ENCODE measurements around the gene KRT25.

Gene KRT25, protein sequence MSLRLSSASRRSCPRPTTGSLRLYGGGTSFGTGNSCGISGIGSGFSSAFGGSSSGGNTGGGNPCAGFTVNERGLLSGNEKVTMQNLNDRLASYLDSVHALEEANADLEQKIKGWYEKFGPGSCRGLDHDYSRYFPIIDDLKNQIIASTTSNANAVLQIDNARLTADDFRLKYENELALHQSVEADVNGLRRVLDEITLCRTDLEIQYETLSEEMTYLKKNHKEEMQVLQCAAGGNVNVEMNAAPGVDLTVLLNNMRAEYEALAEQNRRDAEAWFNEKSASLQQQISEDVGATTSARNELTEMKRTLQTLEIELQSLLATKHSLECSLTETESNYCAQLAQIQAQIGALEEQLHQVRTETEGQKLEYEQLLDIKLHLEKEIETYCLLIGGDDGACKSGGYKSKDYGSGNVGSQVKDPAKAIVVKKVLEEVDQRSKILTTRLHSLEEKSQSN

DNA sequence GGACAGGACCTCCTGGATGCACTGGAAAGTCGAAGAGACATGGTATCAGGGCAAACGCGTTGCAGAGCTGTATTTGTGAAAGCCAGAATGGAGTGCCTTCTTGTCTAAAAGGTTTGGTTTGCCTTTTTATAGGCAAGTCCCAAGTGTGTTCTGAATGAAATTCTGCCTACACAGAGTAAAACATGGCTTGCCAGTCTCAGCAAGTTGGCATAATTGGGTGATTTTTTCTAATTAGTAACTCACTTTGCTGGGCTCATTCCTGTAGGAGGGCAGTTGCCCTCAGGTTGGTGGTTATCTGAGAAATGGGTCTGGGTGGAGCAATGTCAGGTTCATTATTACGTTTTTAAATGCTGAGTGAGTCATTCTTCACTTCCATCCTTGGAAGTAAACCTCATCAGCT is at the start of gene KRT25:
KRT25 (minus strand) TSS at position 101 of the 400 bp plus-strand sequence; CDS start at position 41, 60 bp downstream.
- H3K4me3 ChIP-seq (replicated peaks; ENCODE audit: low read depth, low read length) = no peak within 1 kb of the TSS
- no peak for DNase-seq (ENCODE audit: extremely low read depth, low read depth)
- TF ChIP-seq, protein P1, sequence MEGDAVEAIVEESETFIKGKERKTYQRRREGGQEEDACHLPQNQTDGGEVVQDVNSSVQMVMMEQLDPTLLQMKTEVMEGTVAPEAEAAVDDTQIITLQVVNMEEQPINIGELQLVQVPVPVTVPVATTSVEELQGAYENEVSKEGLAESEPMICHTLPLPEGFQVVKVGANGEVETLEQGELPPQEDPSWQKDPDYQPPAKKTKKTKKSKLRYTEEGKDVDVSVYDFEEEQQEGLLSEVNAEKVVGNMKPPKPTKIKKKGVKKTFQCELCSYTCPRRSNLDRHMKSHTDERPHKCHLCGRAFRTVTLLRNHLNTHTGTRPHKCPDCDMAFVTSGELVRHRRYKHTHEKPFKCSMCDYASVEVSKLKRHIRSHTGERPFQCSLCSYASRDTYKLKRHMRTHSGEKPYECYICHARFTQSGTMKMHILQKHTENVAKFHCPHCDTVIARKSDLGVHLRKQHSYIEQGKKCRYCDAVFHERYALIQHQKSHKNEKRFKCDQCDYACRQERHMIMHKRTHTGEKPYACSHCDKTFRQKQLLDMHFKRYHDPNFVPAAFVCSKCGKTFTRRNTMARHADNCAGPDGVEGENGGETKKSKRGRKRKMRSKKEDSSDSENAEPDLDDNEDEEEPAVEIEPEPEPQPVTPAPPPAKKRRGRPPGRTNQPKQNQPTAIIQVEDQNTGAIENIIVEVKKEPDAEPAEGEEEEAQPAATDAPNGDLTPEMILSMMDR (IDR thresholded peaks at IDR 0.05; ENCODE audit: low read depth, low read length, missing control alignments) = no peak

DNA sequence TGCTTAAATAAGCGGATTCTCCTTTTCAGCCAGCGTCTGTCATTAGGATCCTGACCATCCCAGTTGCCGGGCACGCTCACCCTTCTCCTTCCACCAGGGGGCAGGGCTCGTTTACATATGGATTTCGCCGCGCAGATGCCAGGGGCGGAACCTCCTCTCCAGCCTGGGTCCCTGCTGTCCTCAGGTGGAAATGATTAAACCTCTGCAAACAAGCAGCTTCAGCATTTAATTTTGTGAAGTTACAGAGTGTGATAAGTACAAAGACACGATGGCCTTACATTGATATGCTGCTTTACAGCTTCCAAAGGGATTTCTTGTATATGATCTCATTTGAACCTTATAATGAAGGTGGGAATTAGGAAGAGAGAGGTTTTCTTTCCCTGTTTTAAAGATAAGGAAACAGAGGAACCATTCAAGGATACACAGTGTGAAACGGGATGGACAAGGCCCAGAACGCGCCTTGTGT is 48.5 kb upstream of the KRT25 start:
- no peak overlapping the region for H3K4me3 ChIP-seq (replicated peaks; ENCODE audit: low read depth, low read length)
- DNase-seq (ENCODE audit: extremely low read depth, low read depth) = peak; percentile 63
- TF ChIP-seq, protein P1 (IDR thresholded peaks at IDR 0.05; ENCODE audit: low read depth, low read length, missing control alignments) = peak; percentile 94

DNA sequence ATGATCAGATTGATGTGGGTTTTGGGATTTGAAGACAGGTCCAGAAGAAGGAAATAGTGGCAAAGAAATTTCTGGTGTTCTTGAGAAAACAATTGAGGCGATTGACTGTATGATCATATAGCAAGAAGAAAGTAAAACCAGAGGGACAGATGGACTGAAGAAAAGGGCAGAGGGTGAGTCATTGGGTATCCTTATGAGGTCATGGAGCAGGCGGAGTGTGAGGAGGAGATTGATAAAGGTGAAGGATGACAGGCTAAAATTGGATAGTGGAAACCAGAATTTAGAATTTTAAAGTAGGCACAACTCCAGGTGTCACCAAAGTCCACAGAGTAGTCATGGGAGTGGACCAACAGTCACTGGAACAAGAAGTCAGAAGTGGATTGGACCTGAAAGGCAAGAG is 46.0 kb upstream of the KRT25 start:
- DNase-seq (ENCODE audit: extremely low read depth, low read depth) = no peak
- TF ChIP-seq, protein P1 (IDR thresholded peaks at IDR 0.05; ENCODE audit: low read depth, low read length, missing control alignments) = no peak
- no peak overlapping the region for H3K4me3 ChIP-seq (replicated peaks; ENCODE audit: low read depth, low read length)

DNA sequence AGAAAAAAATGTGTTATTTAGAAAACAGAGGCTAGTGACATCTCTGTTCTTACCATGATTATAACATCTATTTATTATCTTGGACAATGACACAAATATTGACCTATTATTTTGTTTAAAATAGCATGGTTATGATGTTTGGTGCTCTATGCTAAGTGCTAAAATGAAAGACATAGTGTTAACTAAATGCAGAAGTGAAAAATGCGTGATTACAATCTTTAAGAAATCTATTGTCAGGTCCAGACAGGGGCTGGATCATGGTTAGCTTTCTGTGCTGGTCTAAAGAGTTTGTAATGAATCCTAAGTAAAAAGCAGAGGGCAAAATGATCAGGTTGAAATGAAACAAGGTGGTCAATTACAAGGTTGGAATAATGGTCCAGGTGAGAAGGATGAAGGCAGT is 45.2 kb upstream of the KRT25 start:
- TF ChIP-seq, protein P1 (IDR thresholded peaks at IDR 0.05; ENCODE audit: low read depth, low read length, missing control alignments) = no peak
- DNase-seq (ENCODE audit: extremely low read depth, low read depth) = no peak
- no peak overlapping the region for H3K4me3 ChIP-seq (replicated peaks; ENCODE audit: low read depth, low read length)

DNA sequence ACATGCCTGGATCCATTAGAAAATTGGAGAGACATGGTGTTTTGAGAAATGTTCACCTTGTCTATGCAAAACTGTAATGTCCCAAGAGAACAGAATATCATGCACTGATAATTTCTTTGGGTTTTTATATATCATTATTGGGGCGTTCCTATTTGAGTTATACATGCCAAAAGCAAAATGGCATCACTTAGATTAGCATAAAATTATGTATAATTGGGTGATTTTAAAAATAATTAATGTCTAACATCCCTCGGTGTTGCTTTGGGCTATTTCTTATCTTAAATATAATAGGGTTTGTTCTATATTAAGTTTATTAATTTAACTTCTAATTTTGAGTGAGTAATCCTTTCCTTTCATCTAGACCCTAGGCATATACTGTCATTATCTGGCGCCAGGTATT is 44.7 kb upstream of the KRT25 start, which contains the start of gene KRT28:
KRT28 (minus strand) TSS at position 101 of the 400 bp plus-strand sequence; CDS start at position 35, 66 bp downstream.
- TF ChIP-seq, protein P1 (IDR thresholded peaks at IDR 0.05; ENCODE audit: low read depth, low read length, missing control alignments) = no peak
- no peak for DNase-seq (ENCODE audit: extremely low read depth, low read depth)
- no peak within 1 kb of the TSS for H3K4me3 ChIP-seq (replicated peaks; ENCODE audit: low read depth, low read length)

DNA sequence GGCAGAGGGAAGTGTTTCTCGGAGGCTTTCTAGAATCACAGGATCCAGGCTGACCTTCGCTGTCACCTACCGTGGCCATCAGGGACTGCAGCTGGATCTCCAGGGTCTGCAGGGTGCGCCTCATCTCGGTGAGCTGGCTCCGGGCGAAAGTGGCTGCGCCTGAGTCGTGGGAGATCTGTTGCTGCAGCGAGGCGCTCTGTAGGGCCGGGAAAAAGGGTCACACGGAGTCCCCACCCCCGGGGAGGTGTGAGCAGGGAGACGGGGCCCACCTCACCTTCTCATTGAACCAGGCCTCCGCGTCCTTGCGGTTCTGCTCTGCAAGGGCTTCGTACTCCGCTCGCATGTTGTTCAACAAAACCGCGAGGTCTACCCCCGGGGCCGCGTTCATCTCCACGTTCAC is 41.7 kb upstream of the KRT25 start:
- DNase-seq (ENCODE audit: extremely low read depth, low read depth) = no peak
- TF ChIP-seq, protein P1 (IDR thresholded peaks at IDR 0.05; ENCODE audit: low read depth, low read length, missing control alignments) = no peak
- H3K4me3 ChIP-seq (replicated peaks; ENCODE audit: low read depth, low read length) = no peak overlapping the region
